Skeletal muscle satellite cell (primary cell): ENCODE measurements around the gene CHCHD3.

Source experiments
- H3K27me3 ChIP-seq: 2 replicates; pipeline ENCODE4 v1.7.0; 2013; ENCODE audit warnings: low read length; ENCODE audit not compliant: control insufficient read depth, insufficient read depth
- H3K36me3 ChIP-seq: 2 replicates; pipeline ENCODE4 v1.7.0; 2013; ENCODE audit warnings: mild to moderate bottlenecking, control low read depth, low read length; ENCODE audit not compliant: insufficient read depth
- H3K4me1 ChIP-seq: 2 replicates; pipeline ENCODE4 v1.7.0; 2013; ENCODE audit warnings: low read length; ENCODE audit not compliant: control insufficient read depth, insufficient read depth
- H3K4me2 ChIP-seq: 2 replicates; pipeline ENCODE4 v1.7.0; 2013; ENCODE audit warnings: mild to moderate bottlenecking, low read length
- H3K4me3 ChIP-seq: 2 replicates; pipeline ENCODE4 v1.7.0; 2013; ENCODE audit warnings: low read length
- H3K9ac ChIP-seq: 2 replicates; pipeline ENCODE4 v1.7.0; 2013; ENCODE audit warnings: mild to moderate bottlenecking, low read depth, low read length, moderate library complexity
- H3K9me3 ChIP-seq: replicated peaks from 2 replicates; pipeline ENCODE4 v1.7.0; 2013; ENCODE audit warnings: mild to moderate bottlenecking, control low read depth, low read length

CHCHD3 gene

GRCh38 chr7:133076142-133076541 lies 5.7 kb downstream of the CHCHD3 start:
- no peak overlapping the region for H3K4me3 ChIP-seq
- no peaks in the 10 kb centered on the region for H3K27me3 ChIP-seq
- H3K4me1 ChIP-seq = peaks cover 5% of the 10 kb centered on the region
- H3K36me3 ChIP-seq = peaks cover 3% of the 10 kb centered on the region
- H3K9me3 ChIP-seq = no peaks in the 10 kb centered on the region
- no peak overlapping the region for H3K4me2 ChIP-seq
- H3K9ac ChIP-seq = no peak overlapping the region

GRCh38 chr7:133071506-133071905 lies 10.4 kb downstream of the CHCHD3 start:
- Histone ChIP-seq H3K9ac (no peak overlapping the region), H3K4me2 (no peak overlapping the region), H3K27me3 (no peaks in the 10 kb centered on the region), H3K4me3 (no peak overlapping the region), H3K9me3 (no peaks in the 10 kb centered on the region), H3K4me1 (no peaks in the 10 kb centered on the region), H3K36me3 (peaks cover 22% of the 10 kb centered on the region)

GRCh38 chr7:133070562-133070961 lies 11.3 kb downstream of the CHCHD3 start:
- H3K4me1 ChIP-seq = no peaks in the 10 kb centered on the region
- H3K9ac ChIP-seq = no peak overlapping the region
- no peak overlapping the region for H3K4me2 ChIP-seq
- H3K4me3 ChIP-seq = no peak overlapping the region
- H3K9me3 ChIP-seq = no peaks in the 10 kb centered on the region
- no peaks in the 10 kb centered on the region for H3K27me3 ChIP-seq
- peaks cover 23% of the 10 kb centered on the region for H3K36me3 ChIP-seq

GRCh38 chr7:133065301-133065700 lies 16.6 kb downstream of the CHCHD3 start:
- Histone ChIP-seq H3K36me3 (peaks cover 23% of the 10 kb centered on the region), H3K4me1 (no peaks in the 10 kb centered on the region), H3K9ac (no peak overlapping the region), H3K27me3 (no peaks in the 10 kb centered on the region), H3K4me3 (no peak overlapping the region), H3K4me2 (no peak overlapping the region), H3K9me3 (no peaks in the 10 kb centered on the region)

- Histone ChIP-seq H3K4me1 (no peaks in the 10 kb centered on the region), H3K9ac (no peak overlapping the region), H3K4me2 (no peak overlapping the region), H3K9me3 (no peaks in the 10 kb centered on the region), H3K27me3 (no peaks in the 10 kb centered on the region), H3K4me3 (no peak overlapping the region), H3K36me3 (peaks cover 21% of the 10 kb centered on the region)
Measured at GRCh38 chr7:133064082-133064820, 17.6 kb downstream of the CHCHD3 start.

- H3K4me3 ChIP-seq = no peak overlapping the region
- H3K27me3 ChIP-seq = no peaks in the 10 kb centered on the region
- peaks cover 4% of the 10 kb centered on the region for H3K36me3 ChIP-seq
- no peaks in the 10 kb centered on the region for H3K9me3 ChIP-seq
- H3K4me1 ChIP-seq = no peaks in the 10 kb centered on the region
- H3K4me2 ChIP-seq = no peak overlapping the region
- no peak overlapping the region for H3K9ac ChIP-seq
Measured at GRCh38 chr7:133061792-133062191, 20.1 kb downstream of the CHCHD3 start.

- Histone ChIP-seq H3K9ac (no peak overlapping the region), H3K4me3 (no peak overlapping the region), H3K4me2 (no peak overlapping the region), H3K36me3 (no peaks in the 10 kb centered on the region), H3K9me3 (no peaks in the 10 kb centered on the region), H3K27me3 (no peaks in the 10 kb centered on the region), H3K4me1 (no peaks in the 10 kb centered on the region)
Measured at GRCh38 chr7:133061357-133061756, 20.5 kb downstream of the CHCHD3 start.

- Histone ChIP-seq H3K9ac (no peak overlapping the region), H3K4me1 (no peaks in the 10 kb centered on the region), H3K4me2 (no peak overlapping the region), H3K4me3 (no peak overlapping the region), H3K27me3 (no peaks in the 10 kb centered on the region), H3K36me3 (no peaks in the 10 kb centered on the region), H3K9me3 (no peaks in the 10 kb centered on the region)
Measured at GRCh38 chr7:133060004-133060403, 21.9 kb downstream of the CHCHD3 start.

- Histone ChIP-seq H3K9me3 (no peaks in the 10 kb centered on the region), H3K4me2 (no peak overlapping the region), H3K36me3 (no peaks in the 10 kb centered on the region), H3K4me1 (peaks cover 7% of the 10 kb centered on the region), H3K27me3 (no peaks in the 10 kb centered on the region), H3K9ac (no peak overlapping the region), H3K4me3 (no peak overlapping the region)
Measured at GRCh38 chr7:133059263-133059662, 22.6 kb downstream of the CHCHD3 start.

- H3K4me3 ChIP-seq = no peak overlapping the region
- no peak overlapping the region for H3K4me2 ChIP-seq
- no peaks in the 10 kb centered on the region for H3K27me3 ChIP-seq
- H3K4me1 ChIP-seq = peaks cover 32% of the 10 kb centered on the region
- H3K9ac ChIP-seq = no peak overlapping the region
- no peaks in the 10 kb centered on the region for H3K36me3 ChIP-seq
- H3K9me3 ChIP-seq = no peaks in the 10 kb centered on the region
Measured at GRCh38 chr7:133056370-133057238, 25.3 kb downstream of the CHCHD3 start.

- Histone ChIP-seq H3K4me3 (peak overlapping the region; percentile 27), H3K27me3 (no peaks in the 10 kb centered on the region), H3K4me1 (peaks cover 45% of the 10 kb centered on the region), H3K9me3 (no peaks in the 10 kb centered on the region), H3K36me3 (no peaks in the 10 kb centered on the region), H3K9ac (peak overlapping the region; percentile 62), H3K4me2 (peak overlapping the region; percentile 65)
Measured at GRCh38 chr7:133054162-133054840, 27.6 kb downstream of the CHCHD3 start.
